ENCODE data around the gene TRIM66.
A peak's percentile ranks its signal among the peaks of the same experiment; 100 is the strongest.

TRIM66 gene

GRCh38 chr11:8641332-8641731 is 41.1 kb downstream of the TRIM66 start:
- no peak for TF ChIP-seq CTCF (IDR thresholded peaks at IDR 0.05; ENCODE audit: low read depth, low read length)
- no peak for DNase-seq (ENCODE audit: extremely low read depth, low read depth)

- no peak for TF ChIP-seq CTCF (IDR thresholded peaks at IDR 0.05; ENCODE audit: low read depth, low read length)
Measured at GRCh38 chr11:8640267-8640906, 42.1 kb downstream of the TRIM66 start.

GRCh38 chr11:8639655-8640054 is 42.8 kb downstream of the TRIM66 start:
- TF ChIP-seq CTCF (IDR thresholded peaks at IDR 0.05; ENCODE audit: low read depth, low read length), result no peak
- no peak for DNase-seq (ENCODE audit: extremely low read depth, low read depth)

More at GRCh38 chr11:8640267-8640906, 42.1 kb downstream of the TRIM66 start:
- no peak for DNase-seq (ENCODE audit: extremely low read depth, low read depth)

- DNase-seq (ENCODE audit: extremely low read depth, low read depth), result no peak
- TF ChIP-seq CTCF (IDR thresholded peaks at IDR 0.05; ENCODE audit: low read depth, low read length), result no peak
Measured at GRCh38 chr11:8638300-8638699, 44.2 kb downstream of the TRIM66 start.

- DNase-seq (ENCODE audit: extremely low read depth, low read depth), result no peak
- no peak for TF ChIP-seq CTCF (IDR thresholded peaks at IDR 0.05; ENCODE audit: low read depth, low read length)
Measured at GRCh38 chr11:8636127-8636526, 46.3 kb downstream of the TRIM66 start.

GRCh38 chr11:8634498-8634897 is 48.0 kb downstream of the TRIM66 start:
- DNase-seq (ENCODE audit: extremely low read depth, low read depth), result no peak
- TF ChIP-seq CTCF (IDR thresholded peaks at IDR 0.05; ENCODE audit: low read depth, low read length), result no peak

GRCh38 chr11:8631395-8632118 is 50.9 kb downstream of the TRIM66 start:
- no peak for TF ChIP-seq CTCF (IDR thresholded peaks at IDR 0.05; ENCODE audit: low read depth, low read length)
- peak; percentile 31 for DNase-seq (ENCODE audit: extremely low read depth, low read depth)

Measured in AG09319 (cell line).